CD4-positive, alpha-beta T cell treated with Interleukin-4 for 4 hours (primary cell): ENCODE results near the gene PTBP3.
"Not testable (repeated sequence)": the region's sequence is repeated elsewhere in the genome, so short reads cannot be mapped to it uniquely, and the experiment has no call there.

Experiments
- DNase-seq: peaks from one replicate; pipeline ENCODE4 v3.0.0-alpha.2; 2020

The PTBP3 gene

DNA sequence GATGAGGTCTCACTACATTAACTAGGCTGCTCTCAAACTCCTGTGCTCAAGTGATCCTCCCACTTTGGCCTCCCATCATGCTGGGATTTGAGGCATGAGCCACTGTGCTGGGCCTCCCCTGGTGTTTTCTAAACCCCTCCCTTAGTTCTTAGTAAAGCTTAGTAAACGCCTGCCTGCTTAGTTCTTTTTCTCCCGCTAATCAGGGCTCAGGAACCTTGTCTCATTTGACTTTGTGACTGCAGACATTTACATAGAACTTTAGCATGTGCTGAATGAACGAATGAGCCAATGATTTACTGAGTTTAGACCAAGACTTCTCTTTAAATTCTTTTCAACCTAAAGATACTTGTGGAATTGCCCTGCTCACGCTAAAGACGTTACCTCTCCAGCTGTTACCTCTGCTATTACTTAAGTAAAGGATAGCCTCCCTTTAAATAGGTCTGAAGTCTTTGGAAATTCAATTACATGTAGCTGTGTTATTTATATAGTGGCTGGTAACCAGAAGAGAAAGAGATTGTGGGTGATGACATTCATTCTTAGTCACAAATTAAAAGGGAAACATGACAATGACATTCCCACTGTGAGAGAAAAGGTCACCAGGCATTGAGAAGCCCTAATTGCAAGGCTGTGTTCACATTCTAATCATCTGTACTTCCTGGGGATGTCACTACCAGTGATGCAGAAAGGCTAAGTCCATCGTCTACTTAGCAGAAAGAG lies 139.7 kb downstream of the PTBP3 start:
- DNase-seq: no peak

DNA sequence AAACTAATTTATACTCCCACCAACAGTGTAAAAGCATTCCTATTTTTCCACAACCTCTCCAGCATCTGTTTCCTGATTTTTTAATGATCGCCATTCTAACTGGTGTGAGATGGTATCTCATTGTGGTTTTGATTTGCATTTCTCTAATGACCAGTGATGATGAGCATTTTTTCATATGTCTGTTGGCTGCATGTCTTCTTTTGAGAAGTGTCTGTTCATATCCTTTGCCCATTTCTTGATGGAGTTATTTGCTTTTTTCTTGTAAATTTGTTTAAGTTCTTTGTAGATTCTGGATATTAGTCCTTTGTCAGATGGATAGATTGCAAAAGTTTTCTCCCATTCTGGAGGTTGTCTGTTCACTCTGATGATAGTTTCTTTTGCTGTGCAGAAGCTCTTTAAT lies 143.1 kb downstream of the PTBP3 start:
- DNase-seq: not testable (repeated sequence)

DNA sequence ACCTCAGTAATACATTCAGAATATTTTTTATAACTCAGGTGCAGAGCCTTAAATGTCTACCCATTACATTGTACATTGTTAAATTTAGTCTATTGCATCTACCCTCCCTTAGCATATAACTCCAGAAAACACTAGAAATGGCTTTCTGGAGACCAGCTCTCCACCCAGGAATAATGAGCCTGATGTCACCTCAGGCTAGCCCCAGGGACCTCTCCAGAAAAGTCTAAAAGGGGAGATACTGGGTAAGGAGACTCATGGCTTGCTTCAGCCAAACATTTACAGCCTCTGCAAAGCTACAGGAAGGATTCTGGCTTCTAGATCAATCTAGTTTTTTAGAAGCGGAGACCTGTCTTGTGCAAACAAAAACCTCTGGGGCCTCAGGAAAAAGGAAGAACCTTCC lies 144.5 kb downstream of the PTBP3 start:
- no peak for DNase-seq

DNA sequence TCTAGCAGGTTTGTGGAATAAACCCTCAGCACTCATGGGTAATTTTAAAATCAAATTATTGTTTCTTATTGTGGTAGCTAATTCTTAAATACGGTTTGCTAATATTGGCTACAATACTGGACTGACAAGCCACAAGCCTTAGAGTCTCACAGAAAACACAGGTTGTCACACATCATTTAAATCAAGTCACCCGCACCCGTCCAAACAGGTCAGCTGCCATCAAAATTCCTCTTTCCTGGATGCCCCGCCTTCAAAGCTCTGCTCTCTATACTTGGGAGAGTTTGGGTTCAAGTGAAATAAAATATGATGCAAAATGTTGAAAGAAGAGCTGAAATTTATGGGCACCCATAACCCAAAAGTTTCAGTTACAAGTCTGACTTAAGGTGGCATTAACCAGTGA lies 146.0 kb downstream of the PTBP3 start:
- DNase-seq: no peak

DNA sequence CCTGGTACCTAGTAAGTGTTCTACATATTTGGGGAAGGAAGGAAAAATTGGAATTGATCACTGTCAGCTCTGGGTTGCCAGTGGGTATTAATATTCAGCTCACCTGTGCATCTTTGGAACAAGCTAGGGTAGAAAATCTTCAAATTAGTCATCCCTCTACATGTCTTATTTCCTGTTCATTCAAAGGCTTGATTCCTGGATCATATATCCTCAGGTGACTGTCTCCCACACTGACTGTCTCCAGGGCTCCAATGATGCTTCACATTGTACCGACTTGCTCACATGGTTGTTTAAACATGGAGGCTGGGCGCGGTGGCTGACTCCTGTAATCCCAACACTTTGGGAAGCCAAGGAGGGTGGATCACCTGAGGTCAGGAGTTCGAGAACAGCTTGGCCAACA lies 146.7 kb downstream of the PTBP3 start:
- no peak for DNase-seq

DNA sequence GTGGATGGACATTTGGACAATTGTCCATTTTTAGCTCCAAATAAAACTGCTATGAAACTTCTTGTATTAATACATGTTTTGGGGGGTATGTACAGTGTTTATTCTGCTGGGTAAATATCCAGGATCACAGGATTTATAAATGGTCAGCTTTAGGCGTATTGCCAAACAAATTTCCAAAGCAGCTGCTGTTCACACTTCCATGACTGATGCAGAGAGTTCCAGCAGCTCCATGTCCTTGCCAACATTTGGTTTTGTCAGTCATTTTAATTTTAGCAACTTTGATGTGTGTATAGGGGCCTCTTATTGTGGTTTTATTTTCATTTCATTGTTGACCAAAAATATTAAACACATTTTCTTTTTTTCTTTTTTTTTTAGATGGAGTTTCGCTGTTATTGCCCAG lies 148.5 kb downstream of the PTBP3 start:
- no peak for DNase-seq

DNA sequence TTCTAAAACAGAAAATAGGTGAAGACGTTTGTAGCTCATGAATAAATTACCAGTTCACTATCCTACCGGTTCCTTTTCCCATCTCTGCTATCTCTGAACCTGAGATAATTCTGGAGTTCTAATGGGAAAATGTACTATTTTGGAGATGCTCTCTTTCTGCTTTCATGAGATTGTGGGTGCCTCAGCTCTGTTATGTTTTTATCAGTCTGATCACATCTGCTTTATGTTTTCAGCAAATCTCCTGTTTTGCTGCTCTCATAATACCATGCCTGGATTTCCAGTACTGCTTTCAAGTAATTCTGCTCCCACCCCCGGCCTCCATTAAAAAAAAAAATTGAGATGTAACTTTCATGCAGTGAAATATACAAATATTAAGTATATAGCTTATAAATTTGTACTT lies 149.2 kb downstream of the PTBP3 start:
- DNase-seq: no peak

DNA sequence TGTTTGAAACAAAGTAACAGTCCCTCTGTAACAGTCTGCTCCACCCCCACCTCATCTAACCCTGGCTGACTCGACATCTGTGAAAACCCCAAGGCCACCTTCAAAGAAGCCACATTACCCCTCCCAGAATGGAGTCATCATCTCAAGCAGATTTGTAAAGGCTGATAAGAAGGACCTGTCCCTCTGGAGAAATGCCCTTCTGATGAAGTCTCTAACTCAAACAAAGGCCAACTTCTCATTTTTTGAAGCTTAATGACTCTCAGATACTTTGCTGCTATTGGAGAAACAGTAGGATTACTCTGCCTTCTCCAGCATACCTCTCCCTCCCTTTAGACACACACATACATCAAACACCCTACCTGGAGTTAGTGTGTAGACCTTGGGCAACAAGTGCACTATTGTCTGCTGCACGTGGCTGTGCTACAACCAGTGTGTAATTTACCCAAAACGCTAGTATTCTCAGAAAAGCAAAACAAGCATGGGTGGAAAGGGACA lies 153.0 kb downstream of the PTBP3 start:
- DNase-seq: peak; percentile 85

DNA sequence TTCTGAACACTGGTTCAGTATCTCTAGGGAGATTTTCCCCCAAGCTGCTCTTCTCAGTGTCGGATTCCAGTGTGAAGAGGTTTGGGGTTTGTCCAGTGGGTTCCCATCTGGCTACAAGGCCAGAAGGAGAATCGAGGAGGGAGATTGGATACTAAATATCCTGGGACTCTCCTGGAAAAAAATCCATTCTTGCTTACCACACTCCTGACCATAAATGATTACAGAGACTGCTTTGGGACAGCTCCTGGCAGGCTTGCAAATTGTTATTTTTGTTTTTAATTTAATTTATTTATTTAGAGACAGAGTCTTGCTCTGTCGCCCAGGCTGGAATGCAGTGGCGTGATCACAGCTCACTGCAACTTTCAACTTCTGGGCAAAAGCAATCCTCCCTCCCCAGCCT lies 153.6 kb downstream of the PTBP3 start:
- no peak for DNase-seq

DNA sequence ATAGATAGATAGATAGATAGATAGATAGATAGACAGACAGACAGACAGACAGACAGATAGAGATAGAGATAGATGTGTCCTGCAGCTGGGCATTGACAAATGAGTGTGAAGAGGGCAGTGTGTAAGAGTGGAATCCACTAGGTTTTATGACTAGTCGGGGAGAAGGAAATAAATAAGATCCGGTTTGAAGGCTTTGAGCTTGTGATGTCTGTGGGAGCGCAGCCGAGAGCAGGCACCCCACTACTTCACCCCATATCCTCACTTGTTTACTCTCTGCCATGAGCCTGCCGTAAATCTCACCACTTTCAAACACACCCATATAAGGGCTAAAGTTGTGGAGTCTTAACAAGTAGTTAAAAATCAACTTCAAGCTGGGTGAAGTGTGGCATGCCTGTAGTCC lies 156.9 kb downstream of the PTBP3 start:
- peak; percentile 57 for DNase-seq

DNA sequence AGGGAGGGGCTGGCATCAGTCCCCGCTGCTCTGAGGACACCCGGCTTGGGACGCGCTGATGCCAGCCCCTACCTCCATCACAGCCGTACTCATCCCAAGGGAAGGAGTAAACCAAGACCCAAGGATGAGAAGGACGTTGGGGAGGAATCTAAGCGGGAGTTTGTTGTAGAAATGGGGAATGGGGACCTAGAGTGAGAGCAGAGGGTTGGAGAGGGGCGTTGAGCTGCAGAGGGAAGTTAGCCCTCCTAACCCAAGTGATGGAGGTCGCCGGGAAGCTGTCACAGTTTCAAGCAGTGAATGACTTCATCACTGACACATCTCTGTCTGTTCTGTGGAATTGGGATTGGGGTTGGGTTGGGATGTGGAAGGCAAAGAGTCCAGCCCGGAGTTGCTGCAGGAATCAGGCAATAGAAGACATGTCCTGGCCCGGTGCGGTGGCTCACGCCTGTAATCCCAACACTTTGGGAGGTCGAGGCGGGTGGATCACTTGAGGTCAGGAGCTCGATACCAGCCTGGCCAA lies 157.6 kb downstream of the PTBP3 start:
- DNase-seq: peak; percentile 10

DNA sequence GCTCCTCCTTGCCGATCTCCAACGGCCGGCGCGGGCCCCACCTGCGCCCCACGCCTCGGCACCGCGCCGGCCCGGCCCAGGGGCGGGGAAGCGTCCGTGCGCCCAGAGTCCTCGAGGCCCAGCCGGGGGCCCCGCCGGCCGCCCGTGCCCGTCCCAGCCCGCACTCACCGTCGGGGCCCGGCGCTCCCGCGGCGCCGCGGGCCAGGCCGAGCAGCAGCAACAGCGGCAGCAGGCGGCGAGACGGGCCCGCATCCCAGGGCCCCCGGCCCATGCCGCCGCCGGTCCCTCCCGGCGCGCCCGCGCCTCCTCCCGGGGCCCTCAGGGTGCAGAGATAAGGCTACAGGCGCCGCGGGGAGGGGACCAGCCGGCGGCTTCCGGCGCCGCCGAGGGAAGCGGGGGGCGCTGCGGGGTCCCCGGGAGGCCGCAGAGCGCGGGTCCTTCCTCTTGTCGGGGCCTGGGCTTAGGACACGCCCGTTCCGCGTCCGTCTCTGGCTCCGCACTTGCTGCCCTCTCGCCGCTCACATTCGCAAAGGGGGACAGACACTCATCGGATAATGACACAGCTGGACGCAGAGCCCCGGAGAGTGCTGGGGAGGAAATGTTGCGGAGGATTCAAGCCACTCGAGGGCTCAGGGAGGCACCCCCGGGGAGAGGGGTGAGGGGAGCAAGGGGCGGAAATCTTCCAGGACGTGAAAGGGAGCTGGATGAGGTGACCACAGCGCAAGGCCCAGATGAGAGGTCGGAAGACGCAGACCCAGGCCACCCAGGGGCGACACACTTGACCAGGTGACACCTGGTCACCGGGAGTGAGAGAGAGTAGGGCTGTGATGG lies 158.2 kb downstream of the PTBP3 start, which contains the start of gene SUSD1:
SUSD1 (minus strand) TSS at position 333 of the 831 bp plus-strand sequence; CDS start at position 271, 62 bp downstream.
- DNase-seq: peak; percentile 8

DNA sequence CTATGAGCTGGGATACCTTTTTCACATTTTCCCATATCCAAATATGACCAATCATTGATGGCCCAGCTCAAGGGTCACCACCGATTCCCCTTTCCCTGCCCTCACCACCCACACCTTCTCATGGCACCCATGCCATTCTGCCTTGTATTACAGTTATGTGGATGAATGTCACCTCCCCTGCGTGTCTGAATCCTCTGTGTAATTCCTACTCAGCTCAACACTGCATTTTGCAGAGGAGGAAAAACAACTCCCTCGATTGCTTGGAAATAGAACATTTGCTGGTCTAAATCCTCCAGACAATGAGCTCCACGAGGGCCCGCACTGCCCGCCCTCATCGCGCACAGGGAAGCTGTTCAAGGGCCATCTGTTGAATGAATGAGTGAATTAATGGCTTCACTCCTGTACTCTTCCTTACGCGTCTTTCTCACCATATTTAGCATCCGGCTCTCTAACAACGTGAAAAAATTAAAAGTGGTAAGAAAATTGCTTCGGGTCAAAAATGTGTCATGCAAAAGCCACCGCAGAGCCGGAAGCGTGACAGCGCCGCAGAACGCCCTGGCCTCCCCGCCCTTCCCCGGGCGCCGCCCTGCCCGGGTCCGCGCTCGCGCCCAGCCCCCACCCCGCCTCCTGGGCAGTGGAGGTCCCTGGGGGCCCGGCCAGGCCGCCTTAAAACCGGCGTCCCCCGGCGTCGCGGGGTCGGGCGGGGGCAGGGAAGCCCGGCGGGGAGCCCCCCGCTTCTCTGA lies 159.0 kb downstream of the PTBP3 start:
- peak; percentile 86 for DNase-seq

DNA sequence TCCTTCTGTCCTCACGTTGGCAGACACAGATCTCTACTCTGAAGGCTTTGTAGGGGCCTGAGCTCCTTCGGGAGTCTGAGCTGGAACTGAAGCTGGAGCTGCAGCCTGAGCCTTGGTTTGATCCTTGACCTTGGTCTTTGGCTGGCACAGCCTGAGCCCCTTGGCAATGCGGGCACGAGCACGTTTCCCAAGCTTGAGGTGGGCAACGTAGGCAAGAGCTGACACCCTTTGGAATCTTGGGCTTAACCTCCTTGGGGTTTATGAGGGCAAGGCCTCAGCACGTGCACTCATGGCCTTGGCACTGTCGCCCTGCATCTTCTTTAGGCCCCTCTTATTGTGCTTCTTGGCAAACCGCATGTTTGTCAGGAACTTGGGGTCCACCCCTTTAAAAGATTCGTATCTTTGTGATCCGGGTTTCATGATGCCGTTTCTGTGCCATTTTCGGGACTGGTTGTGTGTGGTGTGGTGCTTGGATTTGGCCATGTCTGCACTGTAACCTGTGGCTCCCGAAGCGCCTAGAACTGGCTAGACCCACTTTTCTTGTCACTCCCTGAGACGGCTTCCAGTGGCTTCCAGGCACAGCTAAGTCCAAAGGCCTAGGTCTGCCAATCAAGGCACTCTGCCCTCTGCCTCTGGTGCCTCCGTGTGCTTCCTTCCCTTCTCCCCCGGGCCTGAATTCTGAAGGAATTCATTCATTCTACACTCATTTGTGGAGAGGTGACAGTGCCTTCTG lies 159.8 kb downstream of the PTBP3 start:
- DNase-seq: no peak

DNA sequence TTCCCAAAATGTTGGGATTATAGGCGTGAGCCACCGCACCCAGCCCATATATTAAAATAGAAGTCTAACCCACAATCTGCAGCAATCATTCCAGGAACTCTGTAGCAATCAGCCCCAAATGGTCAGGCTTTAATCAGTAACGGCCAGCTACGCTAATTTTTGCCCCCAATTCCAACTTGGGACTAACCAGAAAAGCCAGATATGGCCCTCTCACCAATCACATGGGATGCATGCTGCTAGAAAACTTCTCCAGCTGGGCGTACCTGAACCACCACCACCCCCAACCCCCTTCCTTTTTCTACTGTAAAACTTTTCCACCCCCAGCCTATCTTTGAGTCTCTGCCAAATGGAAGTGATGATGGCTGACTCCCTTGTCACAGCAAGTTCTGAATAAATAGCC lies 162.5 kb downstream of the PTBP3 start:
- no peak for DNase-seq

DNA sequence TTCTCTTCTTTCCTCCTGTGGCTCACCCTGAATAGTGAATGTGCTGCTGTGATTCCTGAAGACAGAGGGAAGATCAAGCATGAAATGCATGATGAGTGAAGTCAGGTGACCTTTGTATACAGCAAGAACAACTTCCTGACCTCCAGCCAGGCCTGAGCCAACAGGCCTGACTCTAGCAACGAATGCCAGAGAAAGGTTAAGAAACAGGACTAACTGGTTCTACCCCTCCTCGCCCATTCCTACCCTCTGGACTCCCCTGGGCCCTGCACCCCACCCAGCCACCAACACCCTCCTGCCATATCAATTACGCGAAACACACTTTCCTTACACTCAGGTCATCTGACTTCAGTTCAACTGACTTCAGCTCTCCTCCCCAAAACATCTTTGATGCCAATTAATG lies 163.2 kb downstream of the PTBP3 start:
- no peak for DNase-seq

DNA sequence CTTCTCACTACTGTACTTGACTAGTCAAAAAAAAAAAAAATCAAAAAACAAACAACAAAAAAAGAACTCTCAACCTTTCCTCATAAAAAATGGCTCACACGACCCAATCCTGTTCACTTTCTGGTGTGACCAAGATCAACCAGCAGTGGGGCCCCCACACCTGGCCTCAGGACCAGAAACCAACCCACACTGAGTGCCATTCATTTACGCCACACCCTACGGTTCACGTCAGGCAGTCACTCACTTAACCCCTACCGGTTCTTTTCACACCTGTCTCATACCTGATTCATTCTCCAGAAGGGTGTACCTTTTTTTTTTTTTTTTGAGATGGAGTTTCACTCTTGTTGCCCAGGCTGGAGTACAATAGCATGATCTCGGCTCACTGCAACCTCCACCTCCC lies 164.1 kb downstream of the PTBP3 start:
- no peak for DNase-seq

DNA sequence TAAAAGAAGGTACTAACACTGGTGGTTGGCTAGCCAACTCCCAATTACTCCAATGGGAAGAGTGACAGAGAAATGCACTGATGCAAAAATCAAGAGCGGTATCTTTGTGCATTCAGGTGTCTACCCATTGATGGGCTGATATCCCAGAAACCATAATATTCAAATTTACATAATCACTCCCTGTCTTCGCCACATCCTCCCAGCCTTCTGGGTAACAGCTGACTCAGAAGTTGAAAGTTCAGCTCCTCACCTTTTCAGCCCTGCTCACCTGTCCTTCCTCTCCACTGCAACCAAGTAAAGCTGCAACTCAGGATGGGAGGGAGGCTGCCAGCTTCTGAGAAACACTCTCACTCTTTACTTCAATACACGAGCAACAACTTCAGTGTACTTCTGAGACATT lies 165.2 kb downstream of the PTBP3 start:
- DNase-seq: peak; percentile 50
